HG02938 (cell line): ENCODE results near the gene PSMB11.
"Not testable (repeated sequence)": the region's sequence is repeated elsewhere in the genome, so short reads cannot be mapped to it uniquely, and the experiment has no call there.

ENCODE experiments used
- ATAC-seq: cut with Tn5 transposase; IDR thresholded peaks from one replicate; pipeline ENCODE4 v1.9.1; 2021; ENCODE audit warnings: mild to moderate bottlenecking, moderate library complexity; ENCODE audit not compliant: unreplicated experiment

The PSMB11 gene

GRCh38 chr14:23013054-23013748 is 28.8 kb upstream of the PSMB11 start:
- ATAC-seq: no peak

- ATAC-seq: not testable (repeated sequence)
Measured at GRCh38 chr14:23013749-23014054, 28.3 kb upstream of the PSMB11 start.

- no peak for ATAC-seq
Measured at GRCh38 chr14:23015618-23016017, 26.4 kb upstream of the PSMB11 start.

GRCh38 chr14:23017091-23017490 is 24.9 kb upstream of the PSMB11 start:
- no peak for ATAC-seq

GRCh38 chr14:23018107-23018506 is 23.9 kb upstream of the PSMB11 start:
- ATAC-seq: no peak

- no peak for ATAC-seq
Measured at GRCh38 chr14:23020143-23021128, 21.6 kb upstream of the PSMB11 start.

- no peak for ATAC-seq
Measured at GRCh38 chr14:23021434-23021833, 20.6 kb upstream of the PSMB11 start.

GRCh38 chr14:23021889-23022442 is 20.0 kb upstream of the PSMB11 start:
- ATAC-seq: no peak

- ATAC-seq: no peak
Measured at GRCh38 chr14:23023022-23023794, 18.8 kb upstream of the PSMB11 start.

- ATAC-seq: no peak
Measured at GRCh38 chr14:23023795-23024152, 18.2 kb upstream of the PSMB11 start.

- ATAC-seq: no peak
Measured at GRCh38 chr14:23024612-23025075, 17.4 kb upstream of the PSMB11 start.

GRCh38 chr14:23025151-23025814 is 16.7 kb upstream of the PSMB11 start:
- no peak for ATAC-seq

GRCh38 chr14:23028799-23029198 is 13.2 kb upstream of the PSMB11 start:
- ATAC-seq: no peak

- ATAC-seq: no peak
Measured at GRCh38 chr14:23030936-23031335, 11.1 kb upstream of the PSMB11 start.

GRCh38 chr14:23033251-23033727 is 8.7 kb upstream of the PSMB11 start:
- ATAC-seq: no peak

GRCh38 chr14:23033801-23034497 is 8.1 kb upstream of the PSMB11 start:
- ATAC-seq: no peak

GRCh38 chr14:23034498-23035302 is 7.3 kb upstream of the PSMB11 start, which contains the start of gene PSMB5:
Gene PSMB5 (minus strand): TSS chr14:23034900. CDS start chr14:23034881, 19 bp downstream.
- peak; percentile 95 for ATAC-seq

- ATAC-seq: no peak
Measured at GRCh38 chr14:23035303-23036144, 6.5 kb upstream of the PSMB11 start.
